ENCODE data around the gene CNTFR. TPM values are rescaled to one million over a fixed set of nuclear protein-coding genes. Genes with fewer than 3 reads are reported as not detected.

The CNTFR gene
- total RNA-seq, 1 experiment from 2014 or later = 4.5 TPM

DNA sequence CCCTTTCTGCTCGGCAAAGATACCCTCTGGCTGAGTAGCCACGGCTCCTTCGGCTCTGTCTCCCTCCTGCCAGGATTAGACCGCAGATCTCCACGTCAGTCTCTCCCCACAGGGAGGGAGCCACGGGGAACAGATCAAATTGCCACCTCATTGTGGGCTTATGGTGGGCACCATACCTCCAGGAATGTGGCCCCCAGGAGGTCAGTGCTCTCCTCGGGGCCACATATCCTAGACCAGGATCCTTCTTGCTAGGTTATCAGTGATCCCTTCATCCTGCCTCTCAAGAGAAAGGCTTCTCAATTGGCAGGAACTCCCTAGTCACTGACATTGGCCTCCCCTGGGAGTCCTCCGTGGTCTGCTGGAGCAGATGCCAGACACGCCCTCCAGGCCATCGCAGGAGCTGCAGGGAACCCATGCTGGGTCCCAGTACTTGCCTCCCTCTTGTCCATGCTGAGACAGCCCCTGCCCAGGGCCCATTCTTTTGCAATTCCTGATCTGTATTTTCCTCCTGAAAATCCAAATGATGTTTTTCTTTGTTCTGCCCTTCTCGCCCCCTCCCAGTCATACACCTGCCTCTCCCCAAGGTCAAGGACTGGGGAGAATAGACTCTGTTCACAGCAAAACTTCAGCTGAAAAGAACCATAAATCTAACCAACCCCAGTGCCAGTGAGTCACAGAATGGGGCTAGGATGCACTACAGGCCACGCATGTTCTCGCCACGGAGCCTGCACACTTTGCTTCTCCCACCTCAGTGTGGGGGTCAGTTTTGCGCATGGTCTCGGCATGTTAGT lies 35.1 kb downstream of the CNTFR start:
- H3K9me3 ChIP-seq (ENCODE audit: low read depth, low read length, poor library complexity, severe bottlenecking) = no peaks in the 10 kb centered on the region
- TF ChIP-seq, protein P1, sequence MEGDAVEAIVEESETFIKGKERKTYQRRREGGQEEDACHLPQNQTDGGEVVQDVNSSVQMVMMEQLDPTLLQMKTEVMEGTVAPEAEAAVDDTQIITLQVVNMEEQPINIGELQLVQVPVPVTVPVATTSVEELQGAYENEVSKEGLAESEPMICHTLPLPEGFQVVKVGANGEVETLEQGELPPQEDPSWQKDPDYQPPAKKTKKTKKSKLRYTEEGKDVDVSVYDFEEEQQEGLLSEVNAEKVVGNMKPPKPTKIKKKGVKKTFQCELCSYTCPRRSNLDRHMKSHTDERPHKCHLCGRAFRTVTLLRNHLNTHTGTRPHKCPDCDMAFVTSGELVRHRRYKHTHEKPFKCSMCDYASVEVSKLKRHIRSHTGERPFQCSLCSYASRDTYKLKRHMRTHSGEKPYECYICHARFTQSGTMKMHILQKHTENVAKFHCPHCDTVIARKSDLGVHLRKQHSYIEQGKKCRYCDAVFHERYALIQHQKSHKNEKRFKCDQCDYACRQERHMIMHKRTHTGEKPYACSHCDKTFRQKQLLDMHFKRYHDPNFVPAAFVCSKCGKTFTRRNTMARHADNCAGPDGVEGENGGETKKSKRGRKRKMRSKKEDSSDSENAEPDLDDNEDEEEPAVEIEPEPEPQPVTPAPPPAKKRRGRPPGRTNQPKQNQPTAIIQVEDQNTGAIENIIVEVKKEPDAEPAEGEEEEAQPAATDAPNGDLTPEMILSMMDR (conservative IDR thresholded peaks at IDR 0.05; ENCODE audit: low read depth, low read length) = no peak
- TF ChIP-seq EZH2 (IDR thresholded peaks at IDR 0.05; ENCODE audit: borderline replicate concordance, low read depth, low read length, poor library complexity, severe bottlenecking) = no peak
- H3K4me3 ChIP-seq (ENCODE audit: low read depth, low read length, poor library complexity, severe bottlenecking) = no peak overlapping the region
- H3K4me1 ChIP-seq (ENCODE audit: insufficient read depth, low read length, poor library complexity, severe bottlenecking) = peaks cover 9% of the 10 kb centered on the region
- H3K36me3 ChIP-seq (ENCODE audit: insufficient read depth, low read length, poor library complexity, severe bottlenecking) = no peaks in the 10 kb centered on the region
- no TSS peak for BruUV-seq (replicated peaks)
- no peak overlapping the region for H3K27ac ChIP-seq (ENCODE audit: low read depth, low read length, poor library complexity, severe bottlenecking)
- POLR2A ChIA-PET (ENCODE audit: low non-redundant PET) = no interaction called here
- intact Hi-C loops (cut with micrococcal nuclease; ENCODE audit: unreplicated experiment) = no loop called here
- DNase-seq (ENCODE audit: low spot score) = peak; percentile 57
- H3K27me3 ChIP-seq (replicated peaks; ENCODE audit: insufficient read depth, low read depth, low read length, poor library complexity) = no peaks in the 10 kb centered on the region
- CTCF ChIA-PET = no interaction called here

DNA sequence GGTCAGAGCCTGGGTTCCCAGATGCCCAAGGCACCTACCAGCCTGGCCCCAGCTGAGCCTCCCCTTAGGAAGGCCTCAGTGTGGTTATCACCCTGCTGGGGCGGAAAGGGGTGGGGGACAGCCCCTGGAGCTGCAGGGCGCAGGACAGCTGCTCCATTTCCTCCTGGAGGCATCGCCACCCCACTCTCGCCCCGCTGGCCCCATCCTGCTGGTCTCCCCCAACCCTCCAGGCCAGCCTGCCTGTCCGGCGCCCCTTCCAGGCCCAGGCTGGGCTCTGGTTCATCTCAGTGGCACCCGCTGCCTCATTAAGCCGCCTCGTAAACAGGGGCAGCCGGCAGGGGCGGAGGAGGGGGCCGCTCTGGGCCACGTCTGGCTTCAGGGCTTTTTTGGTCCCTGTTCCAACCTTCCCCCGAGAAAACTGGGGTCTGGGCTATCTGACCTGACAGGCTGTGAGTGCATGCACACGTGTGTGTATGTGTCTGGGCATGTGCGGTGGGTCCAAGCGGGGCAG lies 36.0 kb downstream of the CNTFR start:
- no peak for DNase-seq (ENCODE audit: low spot score)

DNA sequence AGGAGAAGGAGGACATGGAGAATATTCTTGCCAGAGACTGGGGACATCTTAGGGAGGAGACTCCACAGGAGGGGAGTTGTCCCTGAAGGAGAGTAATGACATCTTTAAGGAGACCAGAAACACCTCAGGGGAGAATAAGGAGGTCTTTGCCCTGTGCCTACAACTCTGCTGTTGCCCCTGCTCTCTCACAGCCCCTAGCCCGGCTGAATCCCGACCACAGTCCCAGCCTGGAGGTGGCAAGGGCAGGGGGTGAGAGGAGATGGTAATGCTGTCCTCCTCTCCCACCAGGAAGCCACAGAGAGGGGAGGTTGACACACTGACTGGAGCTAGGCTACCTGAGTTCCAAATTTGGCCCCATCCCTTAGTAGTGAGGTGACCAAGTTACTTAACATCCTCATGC lies 36.5 kb downstream of the CNTFR start:
- no peaks in the 10 kb centered on the region for H3K27me3 ChIP-seq (replicated peaks; ENCODE audit: insufficient read depth, low read depth, low read length, poor library complexity)
- CTCF ChIA-PET = no interaction called here
- intact Hi-C loops (cut with micrococcal nuclease; ENCODE audit: unreplicated experiment) = no loop called here
- H3K4me3 ChIP-seq (ENCODE audit: low read depth, low read length, poor library complexity, severe bottlenecking) = no peak overlapping the region
- no peaks in the 10 kb centered on the region for H3K9me3 ChIP-seq (ENCODE audit: low read depth, low read length, poor library complexity, severe bottlenecking)
- POLR2A ChIA-PET (ENCODE audit: low non-redundant PET) = no interaction called here
- H3K36me3 ChIP-seq (ENCODE audit: insufficient read depth, low read length, poor library complexity, severe bottlenecking) = no peaks in the 10 kb centered on the region
- TF ChIP-seq, protein P1 (conservative IDR thresholded peaks at IDR 0.05; ENCODE audit: low read depth, low read length) = no peak
- no peak for TF ChIP-seq EZH2 (IDR thresholded peaks at IDR 0.05; ENCODE audit: borderline replicate concordance, low read depth, low read length, poor library complexity, severe bottlenecking)
- no peak for DNase-seq (ENCODE audit: low spot score)
- BruUV-seq (replicated peaks) = no TSS peak
- peaks cover 9% of the 10 kb centered on the region for H3K4me1 ChIP-seq (ENCODE audit: insufficient read depth, low read length, poor library complexity, severe bottlenecking)
- no peak overlapping the region for H3K27ac ChIP-seq (ENCODE audit: low read depth, low read length, poor library complexity, severe bottlenecking)

More for the DNA sequence above, 36.0 kb downstream of the CNTFR start:
- TF ChIP-seq EZH2 (IDR thresholded peaks at IDR 0.05; ENCODE audit: borderline replicate concordance, low read depth, low read length, poor library complexity, severe bottlenecking) = no peak
- TF ChIP-seq, protein P1 (conservative IDR thresholded peaks at IDR 0.05; ENCODE audit: low read depth, low read length) = no peak
- no peak overlapping the region for H3K27ac ChIP-seq (ENCODE audit: low read depth, low read length, poor library complexity, severe bottlenecking)
- H3K4me1 ChIP-seq (ENCODE audit: insufficient read depth, low read length, poor library complexity, severe bottlenecking) = peaks cover 9% of the 10 kb centered on the region
- no TSS peak for BruUV-seq (replicated peaks)
- ChIA-PET POLR2A (ENCODE audit: low non-redundant PET) (no interaction called here), CTCF (no interaction called here)
- H3K9me3 ChIP-seq (ENCODE audit: low read depth, low read length, poor library complexity, severe bottlenecking) = no peaks in the 10 kb centered on the region
- H3K36me3 ChIP-seq (ENCODE audit: insufficient read depth, low read length, poor library complexity, severe bottlenecking) = no peaks in the 10 kb centered on the region
- no peaks in the 10 kb centered on the region for H3K27me3 ChIP-seq (replicated peaks; ENCODE audit: insufficient read depth, low read depth, low read length, poor library complexity)
- intact Hi-C loops (cut with micrococcal nuclease; ENCODE audit: unreplicated experiment) = no loop called here
- H3K4me3 ChIP-seq (ENCODE audit: low read depth, low read length, poor library complexity, severe bottlenecking) = no peak overlapping the region

Measured in A673 (cell line).